Hematopoietic multipotent progenitor cell (in vitro differentiated cells): ENCODE results near the gene EDEM2. TPM values are rescaled to one million over a fixed set of nuclear protein-coding genes. Genes with fewer than 3 reads are reported as not detected.
A peak's percentile ranks its signal among the peaks of the same experiment; 100 is the strongest.
"Not testable (repeated sequence)": the region's sequence is repeated elsewhere in the genome, so short reads cannot be mapped to it uniquely, and the experiment has no call there.

Experiments
- DNase-seq, 3 donors: peaks; one replicate each; pipeline ENCODE4 v3.0.0-alpha.2; 2011 to 2015; ENCODE audit warnings: low read depth in 2 of 3, low spot score in 2 of 3
- small RNA-seq: library from RNA; depleted of rRNA; stranded (forward); fragments of <200 nt; gene quantifications from one replicate; pipeline ENCODE3, GENCODE V24; 2012
- total RNA-seq: library from RNA; depleted of rRNA; stranded (reverse); fragments of >200 nt; gene quantifications from one replicate; pipeline ENCODE4 v1.2.3, GENCODE V29; 2012

Gene EDEM2
- total RNA-seq, 1 donor = 66.0 TPM

- DNase-seq = peak in 1 of 3 donors; percentile 35
These were observed 55.2 kb downstream of the EDEM2 start for GRCh38 chr20:35091816-35092523.

- DNase-seq = no peak
These were observed 58.6 kb downstream of the EDEM2 start for GRCh38 chr20:35088231-35089145.

- no peak for DNase-seq
These were observed 59.3 kb downstream of the EDEM2 start for GRCh38 chr20:35087791-35088190.

- no peak for DNase-seq
These were observed 59.8 kb downstream of the EDEM2 start for GRCh38 chr20:35087355-35087754.

- DNase-seq = peak in 1 of 3 donors; percentile 19
These were observed 61.5 kb downstream of the EDEM2 start for GRCh38 chr20:35085477-35086225.

- DNase-seq = no peak
These were observed 62.1 kb downstream of the EDEM2 start for GRCh38 chr20:35084998-35085397.

GRCh38 chr20:35080348-35080642 is 66.8 kb downstream of the EDEM2 start:
- not testable (repeated sequence) for DNase-seq

GRCh38 chr20:35079472-35080347 is 67.4 kb downstream of the EDEM2 start:
- no peak for DNase-seq

- DNase-seq = no peak
These were observed 69.3 kb downstream of the EDEM2 start for GRCh38 chr20:35077872-35078271.

GRCh38 chr20:35077341-35077740 is 69.8 kb downstream of the EDEM2 start:
- no peak for DNase-seq

GRCh38 chr20:35071436-35072153 is 75.5 kb downstream of the EDEM2 start:
- DNase-seq = not testable (repeated sequence)

- no peak for DNase-seq
These were observed 80.9 kb downstream of the EDEM2 start for GRCh38 chr20:35066194-35066593.

Small RNA genes lying within 50 kb of the gene (small RNA-seq; reads per million reads assigned to genes)
- gene RF00275 = not detected
- not detected for gene RNA5SP483

Other genes starting within 250 kb of the EDEM2 start
- 52.0 TPM for gene GSS, start 191.5 kb downstream of the EDEM2 start, total RNA-seq
- gene MYH7B, start 191.5 kb downstream of the EDEM2 start, total RNA-seq = 0.54 TPM
- 43.1 TPM for gene TRPC4AP, start 54.5 kb downstream of the EDEM2 start, total RNA-seq
- gene PROCR, start 24.7 kb upstream of the EDEM2 start, total RNA-seq = 5.7 TPM
- gene MMP24, start 79.4 kb upstream of the EDEM2 start, total RNA-seq = under 0.01 TPM
- 20.2 TPM for gene MMP24OS, start 130.8 kb upstream of the EDEM2 start, total RNA-seq
- gene EIF6, start 137.4 kb upstream of the EDEM2 start, total RNA-seq = 233 TPM
- gene FAM83C, start 145.1 kb upstream of the EDEM2 start, total RNA-seq = under 0.01 TPM